CD4-positive, alpha-beta T cell treated with Interleukin-4 for 1 hour (primary cell): Measurements from ENCODE around the gene HOXB8.

Experiments
- DNase-seq, 2 donors: peaks; one replicate each; pipeline ENCODE4 v3.0.0-alpha.2; 2020 to 2022

Gene HOXB8

DNA sequence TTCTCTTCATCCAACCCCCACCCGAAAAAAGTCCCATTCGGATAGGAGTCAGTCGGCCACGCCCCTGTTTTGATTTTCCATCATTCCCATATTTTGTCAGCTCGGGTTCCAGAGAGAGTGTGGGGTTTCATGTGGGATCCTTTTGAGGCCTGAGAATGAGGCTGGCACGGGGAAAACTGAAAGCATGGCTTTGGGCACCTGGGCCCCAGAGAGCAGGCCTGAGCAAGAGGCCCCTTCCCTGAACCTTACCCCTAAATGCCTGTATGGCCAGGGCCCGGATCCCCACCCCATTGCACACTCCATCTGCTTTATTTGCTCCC, 32.4 kb downstream of the HOXB8 start:
- no peak for DNase-seq

DNA sequence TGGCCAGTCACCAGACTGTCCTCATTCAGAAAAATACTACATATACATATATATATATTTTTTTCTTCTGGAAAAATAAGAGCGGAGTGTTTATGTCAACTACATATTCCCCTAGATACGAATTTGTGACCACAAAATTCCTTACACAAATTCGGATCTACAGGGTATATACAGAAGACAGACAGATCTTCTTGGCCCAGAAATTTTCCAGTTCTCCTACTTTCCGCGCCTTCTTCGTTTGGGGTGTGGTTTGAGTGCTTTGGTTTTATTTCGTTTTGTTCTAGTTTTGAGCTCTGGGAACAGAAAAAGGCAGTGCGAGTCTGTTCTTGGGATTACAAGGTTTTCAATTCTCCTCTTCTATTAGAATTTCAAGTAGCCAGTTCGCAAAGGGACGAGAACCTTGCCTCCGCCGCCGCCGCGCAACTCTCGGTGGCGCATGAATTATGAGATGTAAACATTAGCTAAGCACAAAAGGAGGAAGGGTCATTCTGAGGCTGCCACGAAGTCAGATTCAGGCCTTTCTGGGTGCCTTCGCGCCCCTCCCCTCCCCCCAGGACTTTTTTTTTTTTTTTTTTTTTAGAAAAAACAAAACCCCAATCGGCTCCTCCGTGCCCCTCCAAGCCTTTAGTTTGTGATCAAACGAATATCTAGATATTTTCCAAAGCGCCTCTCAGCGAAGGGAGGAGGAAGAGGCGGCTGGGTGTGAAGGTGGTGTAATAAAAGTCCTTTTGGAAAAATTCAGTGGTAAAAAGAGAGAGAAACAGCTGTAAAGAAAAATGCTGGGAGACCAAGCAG, 35.1 kb downstream of the HOXB8 start:
- DNase-seq: no peak

- DNase-seq: no peak
These were observed 35.7 kb downstream of the HOXB8 start for GRCh38 chr17:48579471-48579759.

GRCh38 chr17:48578616-48579470, 36.2 kb downstream of the HOXB8 start:
- peak in 1 of 2 donors; percentile 19 for DNase-seq

DNA sequence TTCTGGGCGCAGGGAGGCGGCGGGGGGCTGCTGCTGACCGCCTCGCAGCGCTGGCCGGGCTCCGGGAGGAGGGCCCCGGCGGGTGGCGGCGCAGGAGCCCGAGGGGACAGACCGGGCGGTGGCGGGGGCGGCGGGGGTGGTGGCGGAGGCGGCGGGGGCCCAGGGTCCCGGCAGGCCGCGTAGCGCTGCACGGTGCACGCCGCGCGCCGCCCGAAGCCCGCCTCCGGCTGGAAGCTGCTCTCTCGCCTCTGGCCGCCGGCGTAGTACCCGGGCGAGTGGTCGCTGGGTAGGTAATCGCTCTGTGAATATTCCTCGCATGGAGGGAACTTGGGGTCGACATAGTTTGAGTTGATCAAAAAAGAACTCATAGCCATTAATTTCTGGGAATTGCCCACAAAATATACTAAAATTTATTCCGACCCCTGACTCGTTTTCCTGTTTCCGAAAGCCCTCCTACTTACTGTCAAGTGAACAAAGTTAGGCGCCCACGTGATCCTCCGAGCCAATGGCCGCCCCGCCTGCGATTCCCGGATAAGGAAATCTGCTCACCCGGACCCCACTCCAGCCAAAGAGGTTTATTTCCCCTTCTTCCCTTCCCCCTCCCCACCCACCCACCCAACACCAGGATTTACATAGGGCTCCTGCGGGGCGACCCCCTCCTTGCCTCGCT, 37.0 kb downstream of the HOXB8 start, which contains the start of gene HOXB4:
TSS of gene HOXB4 (minus strand) at position 405 of the 670 bp plus-strand sequence. CDS start at position 374, 31 bp downstream.
- peak; percentile 60 to 78 for DNase-seq

GRCh38 chr17:48577330-48577945, 37.7 kb downstream of the HOXB8 start:
- DNase-seq: no peak

GRCh38 chr17:48576479-48577309, 38.4 kb downstream of the HOXB8 start:
- DNase-seq: no peak

DNA sequence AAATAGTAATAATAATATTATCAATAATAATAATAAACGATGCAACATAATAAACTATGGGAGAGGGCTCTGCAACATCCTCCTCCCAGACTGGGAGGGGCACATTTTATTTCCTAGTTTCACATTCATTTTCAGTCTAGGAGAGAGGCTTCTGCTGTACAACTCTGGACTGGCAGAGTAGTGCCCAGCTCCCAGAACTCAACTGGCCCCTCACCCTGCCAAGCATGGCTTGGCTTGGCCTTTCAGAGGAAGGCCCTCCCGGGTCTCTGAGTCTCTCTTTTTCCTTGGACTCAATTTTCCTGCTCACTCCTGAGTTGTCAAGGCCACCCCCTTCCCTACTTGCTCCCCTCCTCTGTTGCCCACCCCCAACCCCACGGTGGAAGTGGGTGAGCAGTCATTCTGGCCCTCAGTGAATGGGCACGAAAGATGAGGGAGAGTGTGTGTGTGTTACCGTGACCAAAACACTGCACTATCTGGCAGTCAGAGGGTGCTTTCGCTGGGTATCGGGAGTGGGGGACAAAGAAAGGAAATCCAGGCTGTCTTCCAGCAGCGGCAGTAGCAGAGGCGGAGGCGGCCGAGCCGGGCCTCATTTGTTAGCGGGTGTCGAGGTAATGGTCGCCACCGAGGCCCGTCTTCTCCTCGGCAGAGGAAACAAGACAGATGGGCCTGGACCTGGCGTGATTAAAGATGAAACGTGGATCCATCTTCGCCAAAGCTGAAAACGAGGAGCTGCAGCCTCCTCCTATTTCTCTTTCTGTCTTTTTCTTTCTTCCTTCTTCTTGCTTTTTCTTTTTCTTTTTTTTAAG, 39.2 kb downstream of the HOXB8 start:
- no peak for DNase-seq

- DNase-seq: no peak
These were observed 40.0 kb downstream of the HOXB8 start for GRCh38 chr17:48575066-48575582.

DNA sequence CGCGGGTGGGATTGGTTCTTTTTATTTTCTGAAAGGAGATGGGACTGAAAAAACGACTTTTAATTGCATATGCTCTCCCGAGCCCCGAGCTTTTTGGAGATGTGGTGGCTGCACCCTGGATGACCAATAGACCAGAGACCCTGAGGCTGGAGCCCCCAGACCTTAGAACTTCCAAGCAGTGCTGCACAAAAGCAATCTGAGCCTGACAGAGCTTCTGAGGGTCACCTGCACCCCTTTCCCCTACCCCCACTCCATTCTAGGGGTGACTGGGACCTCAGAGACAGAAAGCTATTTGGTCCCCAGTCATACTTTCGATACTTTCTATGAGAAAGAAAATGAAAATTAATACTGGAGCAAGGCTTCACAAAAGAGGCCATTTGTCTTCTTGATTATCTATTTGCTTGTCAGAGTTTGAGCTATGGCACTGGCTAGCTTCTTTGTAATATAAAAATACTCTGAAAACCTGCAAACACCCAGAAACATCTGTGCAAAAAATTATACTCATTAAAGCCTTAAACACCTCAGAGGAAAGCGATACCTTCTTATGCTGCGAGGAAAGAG, 40.5 kb downstream of the HOXB8 start:
- no peak for DNase-seq

DNA sequence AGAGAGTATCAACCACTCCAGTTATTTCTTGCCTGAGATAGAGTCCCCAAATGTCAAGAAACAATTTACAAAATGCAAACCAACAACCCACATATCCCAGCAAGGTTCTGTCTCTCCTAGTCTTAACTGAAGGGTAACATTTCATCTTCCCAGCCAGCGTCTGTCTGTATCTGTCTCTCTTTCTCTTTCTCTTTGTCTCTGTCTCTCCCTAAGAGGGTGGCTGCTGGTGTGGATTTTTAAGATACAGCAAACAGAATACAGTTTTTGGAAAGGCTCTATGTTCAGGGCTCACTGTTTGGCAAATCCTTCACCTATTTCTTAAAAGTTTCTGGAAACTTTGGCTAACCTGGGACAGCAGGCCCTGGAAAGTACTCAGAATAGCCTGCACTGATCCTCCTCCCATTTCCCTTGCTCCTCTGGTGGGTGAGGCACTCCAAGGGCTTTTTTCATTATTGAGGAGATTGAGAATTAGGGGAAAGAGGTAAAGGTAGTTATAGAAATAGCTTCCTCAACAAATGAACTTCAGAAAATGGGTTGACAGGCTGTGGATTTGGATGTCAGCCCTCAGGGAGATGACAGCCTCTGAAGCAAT, 43.2 kb downstream of the HOXB8 start:
- no peak for DNase-seq

- DNase-seq: no peak
These were observed 43.9 kb downstream of the HOXB8 start for GRCh38 chr17:48571024-48571818.

- DNase-seq: no peak
These were observed 44.6 kb downstream of the HOXB8 start for GRCh38 chr17:48570325-48571023.

DNA sequence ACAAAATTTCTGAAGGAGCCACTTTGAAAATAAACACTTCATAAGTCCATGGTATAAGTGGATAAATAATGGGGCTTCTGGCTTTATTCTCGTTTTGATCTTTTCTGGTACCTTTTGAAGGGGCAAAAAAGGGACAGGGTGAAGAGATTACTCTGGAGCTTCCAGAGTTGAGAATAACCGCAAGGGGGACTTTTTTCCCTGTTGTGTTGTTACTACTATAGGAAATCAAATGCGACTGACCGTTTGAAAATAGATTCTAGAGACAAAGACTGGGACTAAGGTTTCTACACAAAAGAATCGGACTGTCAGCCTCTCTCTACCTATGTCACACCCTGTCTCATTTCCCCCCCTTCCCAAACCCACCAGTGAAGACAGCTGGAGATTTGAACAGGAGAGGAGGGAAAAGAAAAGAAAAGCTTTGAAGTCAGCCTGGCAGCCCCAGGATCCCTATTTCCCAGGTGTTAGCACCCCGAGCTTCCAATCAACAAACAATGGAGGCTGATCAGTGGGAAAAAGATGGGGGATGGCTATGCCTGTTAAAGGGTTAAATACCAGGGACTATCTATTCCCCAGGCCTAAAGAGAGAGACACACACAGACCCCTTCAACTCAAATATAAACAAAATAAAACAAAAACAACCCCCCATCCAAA, 45.3 kb downstream of the HOXB8 start:
- DNase-seq: no peak

DNA sequence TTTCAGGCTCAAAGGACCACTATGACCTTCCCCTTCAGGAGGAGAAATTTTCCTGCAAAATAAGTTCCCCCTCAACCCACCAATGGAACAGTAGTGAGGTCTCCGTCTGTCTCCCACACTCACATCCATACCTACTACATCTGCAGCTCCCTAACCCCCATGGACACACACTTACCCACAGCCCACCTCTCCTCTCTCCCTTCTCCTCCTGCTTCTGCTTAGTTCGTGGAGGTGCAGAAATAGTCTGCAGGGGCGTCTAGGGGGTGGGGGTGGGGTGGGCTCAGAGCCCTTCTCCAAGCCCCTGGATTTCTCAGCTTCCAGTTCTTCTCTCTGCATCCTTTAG, 45.9 kb downstream of the HOXB8 start:
- DNase-seq: no peak

DNA sequence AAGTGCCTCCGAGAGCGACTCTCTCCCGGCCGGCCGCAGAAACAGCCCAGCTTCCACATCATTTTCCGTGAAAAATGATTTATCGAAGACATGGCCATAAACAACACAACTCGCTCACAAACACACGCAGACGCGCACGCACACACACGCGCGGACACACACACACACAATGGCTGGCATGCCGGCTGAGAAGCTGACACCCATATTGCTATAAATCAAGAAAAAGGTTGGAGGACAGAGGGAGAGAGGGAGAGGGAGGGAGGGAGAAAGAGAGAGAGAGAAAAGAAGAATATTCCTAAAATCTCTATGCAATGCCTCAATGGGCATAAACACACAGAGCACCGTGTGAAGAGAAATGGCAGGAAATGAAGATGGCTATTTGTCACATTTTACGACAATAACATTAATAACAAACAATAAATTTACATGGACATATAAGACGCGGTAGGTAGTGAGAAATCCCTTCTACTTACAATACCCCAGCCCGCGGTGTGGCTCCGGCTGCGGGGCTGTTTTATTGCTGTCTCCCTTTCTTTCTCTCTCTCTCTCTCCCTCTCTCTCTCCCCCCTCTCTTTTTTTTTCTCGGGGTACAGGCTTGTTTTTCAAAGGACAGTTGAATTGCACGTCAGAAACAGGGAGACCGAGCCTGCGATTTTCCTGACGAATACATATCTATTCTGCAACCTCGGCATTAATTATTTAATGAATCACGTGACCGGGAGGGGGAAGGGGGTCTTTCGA, 46.4 kb downstream of the HOXB8 start:
- no peak for DNase-seq

GRCh38 chr17:48567646-48568354, 47.3 kb downstream of the HOXB8 start:
- no peak for DNase-seq
